GM18499 (cell line): ENCODE results near the gene ARMC10.
"Not testable (repeated sequence)": the region's sequence is repeated elsewhere in the genome, so short reads cannot be mapped to it uniquely, and the experiment has no call there.

Experiments used
- ATAC-seq: cut with Tn5 transposase; IDR thresholded peaks from one replicate; pipeline ENCODE4 v1.9.1; 2021; ENCODE audit warnings: moderate number of reproducible peaks; ENCODE audit not compliant: insufficient read depth, unreplicated experiment

ARMC10 gene

GRCh38 chr7:103077318-103077717 is 2.4 kb downstream of the ARMC10 start:
- ATAC-seq = no peak

GRCh38 chr7:103078226-103078625 is 3.3 kb downstream of the ARMC10 start:
- ATAC-seq = not testable (repeated sequence)

- ATAC-seq = no peak
Measured at GRCh38 chr7:103079836-103080235, 4.9 kb downstream of the ARMC10 start.

- no peak for ATAC-seq
Measured at GRCh38 chr7:103080923-103081322, 6.0 kb downstream of the ARMC10 start.

GRCh38 chr7:103082497-103082896 is 7.6 kb downstream of the ARMC10 start:
- no peak for ATAC-seq

GRCh38 chr7:103083210-103083609 is 8.3 kb downstream of the ARMC10 start:
- ATAC-seq = no peak

GRCh38 chr7:103092321-103092720 is 17.4 kb downstream of the ARMC10 start:
- ATAC-seq = not testable (repeated sequence)

- ATAC-seq = no peak
Measured at GRCh38 chr7:103093429-103093828, 18.5 kb downstream of the ARMC10 start.

- no peak for ATAC-seq
Measured at GRCh38 chr7:103094102-103094501, 19.2 kb downstream of the ARMC10 start.

GRCh38 chr7:103095558-103095957 is 20.6 kb downstream of the ARMC10 start:
- ATAC-seq = not testable (repeated sequence)

- ATAC-seq = no peak
Measured at GRCh38 chr7:103097041-103097440, 22.1 kb downstream of the ARMC10 start.

- ATAC-seq = no peak
Measured at GRCh38 chr7:103100348-103100747, 25.4 kb downstream of the ARMC10 start.

GRCh38 chr7:103101543-103101942 is 26.6 kb downstream of the ARMC10 start:
- no peak for ATAC-seq

GRCh38 chr7:103106005-103106702 is 31.2 kb downstream of the ARMC10 start:
- no peak for ATAC-seq

- not testable (repeated sequence) for ATAC-seq
Measured at GRCh38 chr7:103106703-103107070, 31.7 kb downstream of the ARMC10 start.

- ATAC-seq = no peak
Measured at GRCh38 chr7:103113164-103113563, 38.2 kb downstream of the ARMC10 start.

- ATAC-seq = no peak
Measured at GRCh38 chr7:103114576-103115008, 39.7 kb downstream of the ARMC10 start.

- ATAC-seq = no peak
Measured at GRCh38 chr7:103115771-103116170, 40.8 kb downstream of the ARMC10 start.

- ATAC-seq = no peak
Measured at GRCh38 chr7:103116511-103116910, 41.6 kb downstream of the ARMC10 start.

- no peak for ATAC-seq
Measured at GRCh38 chr7:103116991-103117390, 42.1 kb downstream of the ARMC10 start.

- ATAC-seq = no peak
Measured at GRCh38 chr7:103117465-103117864, 42.5 kb downstream of the ARMC10 start.

GRCh38 chr7:103119791-103120291 is 44.9 kb downstream of the ARMC10 start:
- no peak for ATAC-seq
